Fibroblast of lung (primary cell): ENCODE measurements around the gene PSEN1.

ENCODE experiments used
- EZH2 ChIP-seq: IDR thresholded peaks from 2 replicates; pipeline ENCODE4 v1.5.1; 2012; ENCODE audit warnings: low read length, control low read depth, mild to moderate bottlenecking; ENCODE audit errors: missing control alignments
- TF ChIP-seq, protein P1 (sequence below), 2 donors: IDR thresholded peaks in 1 of 2; conservative IDR thresholded peaks in 1 of 2; 1 replicate in 1 of 2; 2 replicates in 1 of 2; pipeline ENCODE4 v1.5.1; 2011 to 2012; ENCODE audit warnings: low read length in 2 of 2, control low read depth in 1 of 2, inconsistent platforms in 1 of 2, low read depth in 1 of 2, mild to moderate bottlenecking in 1 of 2

DNA sequence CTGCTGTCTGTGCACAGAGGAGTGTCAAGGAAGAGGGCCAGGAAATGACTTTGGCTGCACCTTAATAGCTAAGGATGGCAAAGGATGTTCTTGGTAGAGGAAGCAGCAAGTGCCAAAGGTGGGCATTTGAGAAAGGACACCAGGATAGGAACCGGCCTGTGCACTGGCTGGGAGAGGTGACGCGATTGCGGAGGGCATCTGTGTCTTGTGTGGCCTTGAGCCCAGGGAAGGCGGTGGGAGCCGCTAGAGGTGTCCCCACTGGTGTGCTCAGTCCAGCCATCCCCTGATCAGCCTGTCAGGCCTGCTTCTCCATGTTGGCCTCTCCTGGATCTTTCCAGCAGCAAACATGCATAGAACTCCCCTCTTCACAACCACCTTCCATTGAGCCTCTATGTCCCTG is 131.2 kb downstream of the PSEN1 start:
- TF ChIP-seq, protein P1, sequence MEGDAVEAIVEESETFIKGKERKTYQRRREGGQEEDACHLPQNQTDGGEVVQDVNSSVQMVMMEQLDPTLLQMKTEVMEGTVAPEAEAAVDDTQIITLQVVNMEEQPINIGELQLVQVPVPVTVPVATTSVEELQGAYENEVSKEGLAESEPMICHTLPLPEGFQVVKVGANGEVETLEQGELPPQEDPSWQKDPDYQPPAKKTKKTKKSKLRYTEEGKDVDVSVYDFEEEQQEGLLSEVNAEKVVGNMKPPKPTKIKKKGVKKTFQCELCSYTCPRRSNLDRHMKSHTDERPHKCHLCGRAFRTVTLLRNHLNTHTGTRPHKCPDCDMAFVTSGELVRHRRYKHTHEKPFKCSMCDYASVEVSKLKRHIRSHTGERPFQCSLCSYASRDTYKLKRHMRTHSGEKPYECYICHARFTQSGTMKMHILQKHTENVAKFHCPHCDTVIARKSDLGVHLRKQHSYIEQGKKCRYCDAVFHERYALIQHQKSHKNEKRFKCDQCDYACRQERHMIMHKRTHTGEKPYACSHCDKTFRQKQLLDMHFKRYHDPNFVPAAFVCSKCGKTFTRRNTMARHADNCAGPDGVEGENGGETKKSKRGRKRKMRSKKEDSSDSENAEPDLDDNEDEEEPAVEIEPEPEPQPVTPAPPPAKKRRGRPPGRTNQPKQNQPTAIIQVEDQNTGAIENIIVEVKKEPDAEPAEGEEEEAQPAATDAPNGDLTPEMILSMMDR (conservative IDR thresholded peaks at IDR 0.05 in 1 of 2, IDR thresholded peaks at IDR 0.05 in 1 of 2; ENCODE audit: low read depth in 1 of 2, low read length in 2 of 2) = no peak
- no peak for TF ChIP-seq EZH2
